Measurements from ENCODE around the gene MATCAP1.

MATCAP1 gene

GRCh38 chr16:67190448-67191399, 7.0 kb upstream of the MATCAP1 start:
- H3K4me3 Mint-ChIP-seq = no peak overlapping the region
- H3K4me1 Mint-ChIP-seq = peaks cover 14 to 41% of the 10 kb centered on the region in 2 donors
- ATAC-seq (replicated peaks) (no peak), DNase-seq (no peak)
- no peaks in the 10 kb centered on the region for H3K9me3 Mint-ChIP-seq
- peaks cover 16 to 24% of the 10 kb centered on the region in 2 donors for H3K36me3 Mint-ChIP-seq
- peaks cover 5 to 13% of the 10 kb centered on the region in 2 donors for H3K27me3 Mint-ChIP-seq
- no peak overlapping the region for H3K27ac Mint-ChIP-seq

GRCh38 chr16:67190041-67190440, 6.3 kb upstream of the MATCAP1 start, which contains the start of gene EXOC3L1:
EXOC3L1 (minus strand) TSS chr16:67190136; CDS start chr16:67189676, 460 bp downstream.
- H3K27me3 Mint-ChIP-seq = peaks cover 11 to 19% of the 10 kb centered on the region in 2 donors
- H3K4me1 Mint-ChIP-seq = peaks cover 21 to 42% of the 10 kb centered on the region in 2 donors
- H3K4me3 Mint-ChIP-seq = no peak within 1 kb of the TSS
- ATAC-seq (replicated peaks) = no peak
- H3K27ac Mint-ChIP-seq = no peak within 1 kb of the TSS
- DNase-seq = no peak
- no peaks in the 10 kb centered on the region for H3K9me3 Mint-ChIP-seq
- peaks cover 9 to 17% of the 10 kb centered on the region in 2 donors for H3K36me3 Mint-ChIP-seq

- H3K9me3 Mint-ChIP-seq = no peaks in the 10 kb centered on the region
- peaks cover 20 to 37% of the 10 kb centered on the region in 2 donors for H3K4me1 Mint-ChIP-seq
- no peak overlapping the region for H3K27ac Mint-ChIP-seq
- DNase-seq = no peak
- H3K4me3 Mint-ChIP-seq = no peak overlapping the region
- H3K36me3 Mint-ChIP-seq = peaks cover 6 to 8% of the 10 kb centered on the region in 2 donors
- no peak for ATAC-seq (replicated peaks)
- H3K27me3 Mint-ChIP-seq = peaks cover 11 to 20% of the 10 kb centered on the region in 2 donors
Measured at GRCh38 chr16:67188798-67189197, 5.0 kb upstream of the MATCAP1 start.

- ATAC-seq (replicated peaks) = no peak
- H3K4me3 Mint-ChIP-seq = no peak overlapping the region
- no peak overlapping the region for H3K27ac Mint-ChIP-seq
- no peaks in the 10 kb centered on the region for H3K9me3 Mint-ChIP-seq
- peaks cover 11 to 20% of the 10 kb centered on the region in 2 donors for H3K27me3 Mint-ChIP-seq
- H3K4me1 Mint-ChIP-seq = peaks cover 19 to 32% of the 10 kb centered on the region in 2 donors
- no peak for DNase-seq
- peaks cover 6 to 8% of the 10 kb centered on the region in 2 donors for H3K36me3 Mint-ChIP-seq
Measured at GRCh38 chr16:67188323-67188722, 4.6 kb upstream of the MATCAP1 start.

- peaks cover 11 to 20% of the 10 kb centered on the region in 2 donors for H3K27me3 Mint-ChIP-seq
- peaks cover 0 to 3% of the 10 kb centered on the region in 2 donors for H3K36me3 Mint-ChIP-seq
- H3K9me3 Mint-ChIP-seq = no peaks in the 10 kb centered on the region
- ATAC-seq (replicated peaks) (no peak), DNase-seq (no peak)
- H3K4me3 Mint-ChIP-seq = no peak overlapping the region
- H3K27ac Mint-ChIP-seq = no peak overlapping the region
- peaks cover 17 to 24% of the 10 kb centered on the region in 2 donors for H3K4me1 Mint-ChIP-seq
Measured at GRCh38 chr16:67187175-67187890, 3.6 kb upstream of the MATCAP1 start.

GRCh38 chr16:67186550-67186950, 2.8 kb upstream of the MATCAP1 start:
- Mint-ChIP-seq H3K4me3 (no peak overlapping the region), H3K4me1 (peaks cover 14 to 19% of the 10 kb centered on the region in 2 donors), H3K36me3 (no peaks in the 10 kb centered on the region), H3K27me3 (peaks cover 11 to 20% of the 10 kb centered on the region in 2 donors), H3K27ac (no peak overlapping the region), H3K9me3 (no peaks in the 10 kb centered on the region)
- no peak for ATAC-seq (replicated peaks)
- DNase-seq = no peak

- Mint-ChIP-seq H3K9me3 (no peaks in the 10 kb centered on the region), H3K4me3 (no peak overlapping the region), H3K27ac (no peak overlapping the region), H3K4me1 (peaks cover 12 to 14% of the 10 kb centered on the region in 2 donors), H3K27me3 (peaks cover 11 to 20% of the 10 kb centered on the region in 2 donors), H3K36me3 (no peaks in the 10 kb centered on the region)
- ATAC-seq (replicated peaks) = no peak
- DNase-seq = no peak
Measured at GRCh38 chr16:67185651-67186134, 1.9 kb upstream of the MATCAP1 start.

- Mint-ChIP-seq H3K9me3 (no peaks in the 10 kb centered on the region), H3K4me3 (peak overlapping the region in 1 of 2 donors; percentile 88), H3K4me1 (peaks cover 12 to 14% of the 10 kb centered on the region in 2 donors), H3K36me3 (no peaks in the 10 kb centered on the region), H3K27me3 (peaks cover 11 to 20% of the 10 kb centered on the region in 2 donors), H3K27ac (peak overlapping the region; percentile 81)
- ATAC-seq (replicated peaks) = peak; percentile 40 to 48
- DNase-seq = peak; percentile 76
Measured at GRCh38 chr16:67184995-67185650, 1.4 kb upstream of the MATCAP1 start.

- H3K27ac Mint-ChIP-seq = no peak overlapping the region
- peak; percentile 4 to 8 for ATAC-seq (replicated peaks)
- DNase-seq = no peak
Measured at GRCh38 chr16:67184453-67184994, 761 bp upstream of the MATCAP1 start.

GRCh38 chr16:67183284-67183626, 508 bp downstream of the MATCAP1 start:
- H3K27ac Mint-ChIP-seq = no peak overlapping the region
- ATAC-seq (replicated peaks) (no peak), DNase-seq (no peak)
- H3K4me3 Mint-ChIP-seq = no peak overlapping the region
- peaks cover 3 to 4% of the 10 kb centered on the region in 2 donors for H3K36me3 Mint-ChIP-seq
- peaks cover 12 to 21% of the 10 kb centered on the region in 2 donors for H3K4me1 Mint-ChIP-seq
- peaks cover 21 to 34% of the 10 kb centered on the region in 2 donors for H3K27me3 Mint-ChIP-seq
- H3K9me3 Mint-ChIP-seq = no peaks in the 10 kb centered on the region

More at GRCh38 chr16:67184453-67184994, 761 bp upstream of the MATCAP1 start:
- H3K9me3 Mint-ChIP-seq = no peaks in the 10 kb centered on the region
- peaks cover 12 to 14% of the 10 kb centered on the region in 2 donors for H3K4me1 Mint-ChIP-seq
- H3K36me3 Mint-ChIP-seq = no peaks in the 10 kb centered on the region
- peaks cover 11 to 21% of the 10 kb centered on the region in 2 donors for H3K27me3 Mint-ChIP-seq
- H3K4me3 Mint-ChIP-seq = peak overlapping the region in 1 of 2 donors; percentile 88

GRCh38 chr16:67182288-67182687, 1.5 kb downstream of the MATCAP1 start:
- Mint-ChIP-seq H3K27me3 (peaks cover 31 to 39% of the 10 kb centered on the region in 2 donors), H3K36me3 (peaks cover 3 to 4% of the 10 kb centered on the region in 2 donors), H3K4me1 (peaks cover 18 to 31% of the 10 kb centered on the region in 2 donors), H3K9me3 (no peaks in the 10 kb centered on the region), H3K4me3 (no peak overlapping the region), H3K27ac (no peak overlapping the region)
- no peak for DNase-seq
- no peak for ATAC-seq (replicated peaks)

- no peak overlapping the region for H3K27ac Mint-ChIP-seq
- ATAC-seq (replicated peaks) = no peak
- H3K9me3 Mint-ChIP-seq = no peaks in the 10 kb centered on the region
- peaks cover 18 to 31% of the 10 kb centered on the region in 2 donors for H3K4me1 Mint-ChIP-seq
- no peak for DNase-seq
- no peak overlapping the region for H3K4me3 Mint-ChIP-seq
- H3K36me3 Mint-ChIP-seq = peaks cover 3 to 4% of the 10 kb centered on the region in 2 donors
- H3K27me3 Mint-ChIP-seq = peaks cover 34 to 39% of the 10 kb centered on the region in 2 donors
Measured at GRCh38 chr16:67181346-67181745, 2.4 kb downstream of the MATCAP1 start.

- Mint-ChIP-seq H3K27me3 (peaks cover 35 to 46% of the 10 kb centered on the region in 2 donors), H3K9me3 (no peaks in the 10 kb centered on the region), H3K36me3 (peaks cover 3 to 4% of the 10 kb centered on the region in 2 donors), H3K4me3 (no peak overlapping the region), H3K27ac (no peak overlapping the region), H3K4me1 (peaks cover 13 to 25% of the 10 kb centered on the region in 2 donors)
- DNase-seq (no peak), ATAC-seq (replicated peaks) (no peak)
Measured at GRCh38 chr16:67180166-67180565, 3.6 kb downstream of the MATCAP1 start.

Data from stimulated activated naive B cell treated with anti-CD40 and anti-IgM and Interleukin-4, amounts not matched to agents 10 μg/mL and 1 μg/mL and 100 μg/mL, for 72 hours (primary cell).